Panc1 (cell line): ENCODE measurements around the gene LIMCH1.

ENCODE experiments used
- CTCF ChIP-seq: fragments of 450-650 bp; IDR thresholded peaks from 2 replicates; pipeline ENCODE4 v1.5.1; 2017; ENCODE audit warnings: mild to moderate bottlenecking
- POLR2AphosphoS5 ChIP-seq: IDR thresholded peaks from 2 replicates; pipeline ENCODE4 v1.6.1; 2012; ENCODE audit warnings: mild to moderate bottlenecking, low read depth, low read length, moderate library complexity
- TF ChIP-seq, protein P1 (sequence below), 2 experiments: IDR thresholded peaks; 2 replicates each; pipeline ENCODE4 v1.6.1; 2011 to 2012; ENCODE audit warnings: low read depth in 2 of 2, control low read depth in 1 of 2, low read length in 1 of 2, mild to moderate bottlenecking in 1 of 2, moderate library complexity in 1 of 2; ENCODE audit not compliant: insufficient read depth in 1 of 2

DNA sequence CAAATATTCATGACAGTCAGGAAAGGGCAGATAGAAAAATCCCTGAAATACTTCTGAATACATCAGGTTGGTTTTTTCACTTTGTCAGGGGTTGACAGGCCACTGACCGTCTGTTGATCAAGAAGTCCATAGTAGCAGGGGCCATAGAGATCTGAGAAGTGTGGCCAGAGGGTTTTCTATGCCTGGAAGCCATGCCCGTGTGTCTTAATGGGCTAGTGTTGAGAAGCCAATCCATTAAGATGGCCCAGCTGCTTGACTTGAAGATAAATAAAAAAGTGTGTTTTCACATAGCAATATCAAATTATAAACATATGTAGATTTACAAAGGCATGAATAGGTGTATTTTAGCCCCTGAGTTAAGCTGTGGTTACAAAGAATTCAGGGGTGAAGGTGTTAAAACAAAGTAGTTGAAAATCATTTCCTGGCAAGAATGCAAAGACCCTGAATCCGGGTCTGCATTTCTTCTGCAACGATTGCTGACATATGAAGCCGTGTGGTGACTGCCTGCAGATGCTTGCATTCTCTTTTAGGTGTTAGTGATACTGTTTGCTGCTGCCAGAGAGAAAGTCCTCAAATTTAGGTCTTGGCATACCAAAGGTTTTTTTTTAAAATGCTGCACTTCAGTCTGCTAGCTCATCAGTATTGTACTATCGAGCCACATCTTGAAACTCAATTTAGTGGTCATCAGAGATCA, 9.3 kb upstream of the LIMCH1 start:
- TF ChIP-seq CTCF = no peak
- no peak for TF ChIP-seq POLR2AphosphoS5
- TF ChIP-seq, protein P1, sequence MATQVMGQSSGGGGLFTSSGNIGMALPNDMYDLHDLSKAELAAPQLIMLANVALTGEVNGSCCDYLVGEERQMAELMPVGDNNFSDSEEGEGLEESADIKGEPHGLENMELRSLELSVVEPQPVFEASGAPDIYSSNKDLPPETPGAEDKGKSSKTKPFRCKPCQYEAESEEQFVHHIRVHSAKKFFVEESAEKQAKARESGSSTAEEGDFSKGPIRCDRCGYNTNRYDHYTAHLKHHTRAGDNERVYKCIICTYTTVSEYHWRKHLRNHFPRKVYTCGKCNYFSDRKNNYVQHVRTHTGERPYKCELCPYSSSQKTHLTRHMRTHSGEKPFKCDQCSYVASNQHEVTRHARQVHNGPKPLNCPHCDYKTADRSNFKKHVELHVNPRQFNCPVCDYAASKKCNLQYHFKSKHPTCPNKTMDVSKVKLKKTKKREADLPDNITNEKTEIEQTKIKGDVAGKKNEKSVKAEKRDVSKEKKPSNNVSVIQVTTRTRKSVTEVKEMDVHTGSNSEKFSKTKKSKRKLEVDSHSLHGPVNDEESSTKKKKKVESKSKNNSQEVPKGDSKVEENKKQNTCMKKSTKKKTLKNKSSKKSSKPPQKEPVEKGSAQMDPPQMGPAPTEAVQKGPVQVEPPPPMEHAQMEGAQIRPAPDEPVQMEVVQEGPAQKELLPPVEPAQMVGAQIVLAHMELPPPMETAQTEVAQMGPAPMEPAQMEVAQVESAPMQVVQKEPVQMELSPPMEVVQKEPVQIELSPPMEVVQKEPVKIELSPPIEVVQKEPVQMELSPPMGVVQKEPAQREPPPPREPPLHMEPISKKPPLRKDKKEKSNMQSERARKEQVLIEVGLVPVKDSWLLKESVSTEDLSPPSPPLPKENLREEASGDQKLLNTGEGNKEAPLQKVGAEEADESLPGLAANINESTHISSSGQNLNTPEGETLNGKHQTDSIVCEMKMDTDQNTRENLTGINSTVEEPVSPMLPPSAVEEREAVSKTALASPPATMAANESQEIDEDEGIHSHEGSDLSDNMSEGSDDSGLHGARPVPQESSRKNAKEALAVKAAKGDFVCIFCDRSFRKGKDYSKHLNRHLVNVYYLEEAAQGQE (IDR thresholded peaks at IDR 0.05; ENCODE audit: insufficient read depth in 1 of 2, low read depth in 2 of 2, low read length in 1 of 2) = no peak
